Measurements from ENCODE around the gene RAB23. TPM values are rescaled to one million over a fixed set of nuclear protein-coding genes. Genes with fewer than 3 reads are reported as not detected.

Gene RAB23
- total RNA-seq, 1 experiment from 2014 or later: 11.7 TPM

DNA sequence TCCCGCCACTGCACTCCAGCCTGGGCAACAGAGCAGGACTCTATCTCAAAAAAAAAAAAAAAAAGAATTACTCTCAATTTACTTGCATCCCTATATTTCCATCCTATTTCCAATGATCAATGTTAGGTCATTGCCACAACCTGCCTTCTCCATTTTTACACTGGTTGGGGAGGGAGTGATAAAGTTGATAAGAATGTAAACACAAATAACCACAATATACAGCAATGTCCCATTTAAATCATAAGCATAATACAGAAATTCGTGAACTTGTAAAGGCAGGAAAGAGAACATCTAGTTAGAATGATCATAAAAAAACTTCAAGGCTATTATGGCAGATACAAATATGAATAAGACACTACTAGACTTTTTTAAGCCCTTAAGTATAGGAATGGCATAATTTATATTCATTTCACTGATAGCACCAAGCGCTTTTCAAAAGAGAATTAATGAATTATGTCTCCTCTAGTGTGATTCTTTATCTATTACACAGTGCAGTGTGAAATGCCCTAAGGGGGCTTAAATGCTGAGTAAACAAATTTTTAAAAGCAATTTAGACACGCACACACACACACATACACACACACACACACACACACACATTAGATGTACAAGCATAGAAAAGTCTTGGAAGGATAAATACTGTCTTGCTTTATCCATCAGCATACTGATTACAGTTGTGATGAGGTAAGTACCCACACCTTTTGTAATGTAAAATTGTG is 33.5 kb upstream of the RAB23 start:
- Histone ChIP-seq H3K4me2 (ENCODE audit: low read length) (no peak overlapping the region), H3K36me3 (ENCODE audit: control insufficient read depth in 1 of 2, insufficient read depth in 2 of 2, low read length in 2 of 2) (no peaks in the 10 kb centered on the region), H2AFZ (ENCODE audit: low read depth, low read length, poor library complexity, severe bottlenecking) (no peak overlapping the region), H4K20me1 (ENCODE audit: insufficient read depth) (no peaks in the 10 kb centered on the region), H3K79me2 (ENCODE audit: insufficient read depth, low read length) (no peaks in the 10 kb centered on the region), H3K9me3 (ENCODE audit: control insufficient read depth in 1 of 2, insufficient read depth in 1 of 2, low read depth in 1 of 2, low read length in 2 of 2) (no peaks in the 10 kb centered on the region), H3K27me3 (ENCODE audit: insufficient read depth, low read length) (no peaks in the 10 kb centered on the region), H3K4me1 (ENCODE audit: control insufficient read depth in 1 of 2, insufficient read depth in 2 of 2, low read length in 2 of 2) (no peaks in the 10 kb centered on the region), H3K27ac (ENCODE audit: low read depth, low read length) (no peak overlapping the region), H3K4me3 (replicated peaks in 1 of 2; ENCODE audit: low read depth in 1 of 2, low read length in 2 of 2) (no peak overlapping the region), H3K9me2 (ENCODE audit: insufficient read depth) (no peaks in the 10 kb centered on the region; the same call in 1 of the 2 replicates), H3K9ac (ENCODE audit: low read length) (no peak overlapping the region)
- TF ChIP-seq ELF1 (IDR thresholded peaks at IDR 0.05; ENCODE audit: borderline replicate concordance, low read depth) (no peak), REST (IDR thresholded peaks at IDR 0.05; ENCODE audit: low read depth) (no peak), ZNF274 (IDR thresholded peaks at IDR 0.05; ENCODE audit: low read depth, low read length) (no peak), POLR2AphosphoS5 (IDR thresholded peaks at IDR 0.05; ENCODE audit: low read depth, low read length) (no peak), JUND (IDR thresholded peaks at IDR 0.05) (no peak), RAD21 (IDR thresholded peaks at IDR 0.05; ENCODE audit: low read depth) (no peak), EGR1 (IDR thresholded peaks at IDR 0.05; ENCODE audit: low read depth) (no peak), SRF (IDR thresholded peaks at IDR 0.05; ENCODE audit: low read depth) (no peak), CBX3 (IDR thresholded peaks at IDR 0.05; ENCODE audit: low read depth) (no peak), CEBPB (IDR thresholded peaks at IDR 0.05; ENCODE audit: low read depth) (no peak), FOSL1 (IDR thresholded peaks at IDR 0.05; ENCODE audit: low read depth) (no peak), EZH2phosphoT487 (IDR thresholded peaks at IDR 0.05; ENCODE audit: borderline replicate concordance) (no peak), EZH2 (IDR thresholded peaks at IDR 0.05) (no peak), SP1 (IDR thresholded peaks at IDR 0.05; ENCODE audit: low read depth) (no peak), ATF3 (IDR thresholded peaks at IDR 0.05) (no peak)
- TF ChIP-seq, protein P1, sequence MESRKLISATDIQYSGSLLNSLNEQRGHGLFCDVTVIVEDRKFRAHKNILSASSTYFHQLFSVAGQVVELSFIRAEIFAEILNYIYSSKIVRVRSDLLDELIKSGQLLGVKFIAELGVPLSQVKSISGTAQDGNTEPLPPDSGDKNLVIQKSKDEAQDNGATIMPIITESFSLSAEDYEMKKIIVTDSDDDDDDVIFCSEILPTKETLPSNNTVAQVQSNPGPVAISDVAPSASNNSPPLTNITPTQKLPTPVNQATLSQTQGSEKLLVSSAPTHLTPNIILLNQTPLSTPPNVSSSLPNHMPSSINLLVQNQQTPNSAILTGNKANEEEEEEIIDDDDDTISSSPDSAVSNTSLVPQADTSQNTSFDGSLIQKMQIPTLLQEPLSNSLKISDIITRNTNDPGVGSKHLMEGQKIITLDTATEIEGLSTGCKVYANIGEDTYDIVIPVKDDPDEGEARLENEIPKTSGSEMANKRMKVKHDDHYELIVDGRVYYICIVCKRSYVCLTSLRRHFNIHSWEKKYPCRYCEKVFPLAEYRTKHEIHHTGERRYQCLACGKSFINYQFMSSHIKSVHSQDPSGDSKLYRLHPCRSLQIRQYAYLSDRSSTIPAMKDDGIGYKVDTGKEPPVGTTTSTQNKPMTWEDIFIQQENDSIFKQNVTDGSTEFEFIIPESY (IDR thresholded peaks at IDR 0.05; ENCODE audit: extremely low read depth, insufficient replicate concordance, low read length): no peak
- ATAC-seq (no peak), DNase-seq (ENCODE audit: low read depth, low spot score) (no peak)
- intact Hi-C loops (cut with micrococcal nuclease): no loop called here
- POLR2A ChIA-PET: no interaction called here
- RAD21 ChIA-PET (ENCODE audit: low non-redundant PET in 1 of 2, low total read pairs in 2 of 2, uncharacterized antibody in 2 of 2, unreplicated experiment in 2 of 2): no interaction called here
- CTCF ChIA-PET: no interaction called here
- no TSS peak for BruUV-seq (replicated peaks)

Measured in HCT116 (cell line).